OCI-LY1 (cell line): ENCODE measurements around the gene NFATC2IP.

ENCODE experiments used
- H2AFZ ChIP-seq: fragments of 200-600 bp; sonication (generic), shearing (Covaris generic); 2 replicates; pipeline ENCODE4 v1.6.0; 2014; ENCODE audit warnings: antibody characterized with exemption, mild to moderate bottlenecking, low read length
- H3F3A ChIP-seq: fragments of 200-600 bp; sonication (generic), shearing (Covaris generic); 2 replicates; pipeline ENCODE4 v1.6.0; 2014; ENCODE audit warnings: mild to moderate bottlenecking, antibody characterized with exemption, low read length, moderate library complexity; ENCODE audit not compliant: insufficient read depth
- H3K27ac ChIP-seq: fragments of 200-600 bp; sonication (generic); 2 replicates; pipeline ENCODE4 v1.5.1; 2014; ENCODE audit warnings: low read length, mixed run types, mild to moderate bottlenecking, low read depth; ENCODE audit not compliant: poor library complexity, severe bottlenecking
- H3K27me3 ChIP-seq: fragments of 200-600 bp; sonication (generic); 2 replicates; pipeline ENCODE4 v1.6.0; 2014; ENCODE audit warnings: antibody characterized with exemption, mild to moderate bottlenecking, low read length, moderate library complexity; ENCODE audit not compliant: insufficient read depth
- H3K36me3 ChIP-seq: fragments of 200-600 bp; sonication (generic); 2 replicates; pipeline ENCODE4 v1.6.1; 2014; ENCODE audit warnings: mild to moderate bottlenecking, antibody characterized with exemption, low read length, moderate library complexity, mixed read lengths; ENCODE audit not compliant: insufficient read depth
- H3K4me1 ChIP-seq: fragments of 200-600 bp; sonication (generic); 2 replicates; pipeline ENCODE4 v1.5.1; 2014; ENCODE audit warnings: mild to moderate bottlenecking, low read length, moderate library complexity; ENCODE audit not compliant: insufficient read depth, severe bottlenecking
- H3K4me2 ChIP-seq: fragments of 200-600 bp; sonication (generic), shearing (Covaris generic); 2 replicates; pipeline ENCODE4 v1.6.1; 2014; ENCODE audit warnings: low read length
- H3K4me3 ChIP-seq: fragments of 200-600 bp; sonication (generic); 2 replicates; pipeline ENCODE4 v1.5.1; 2014; ENCODE audit warnings: low read length, low read depth, mild to moderate bottlenecking, mixed read lengths; ENCODE audit not compliant: poor library complexity, severe bottlenecking
- H3K79me2 ChIP-seq: fragments of 200-600 bp; shearing (Covaris generic); 2 replicates; pipeline ENCODE4 v1.6.1; 2016; ENCODE audit warnings: mixed run types, low read length, mixed read lengths; ENCODE audit not compliant: insufficient read depth
- H3K9ac ChIP-seq: fragments of 200-600 bp; sonication (generic), shearing (Covaris generic); 2 replicates; pipeline ENCODE4 v1.6.1; 2014; ENCODE audit warnings: mild to moderate bottlenecking, low read length, mixed read lengths
- H3K9me2 ChIP-seq: fragments of 200-600 bp; sonication (generic), shearing (Covaris generic); 2 replicates; pipeline ENCODE4 v1.6.1; 2014; ENCODE audit warnings: low read depth, mild to moderate bottlenecking, low read length, mixed read lengths
- H3K9me3 ChIP-seq: fragments of 200-600 bp; shearing (Covaris generic); 2 replicates; pipeline ENCODE4 v1.6.1; 2014; ENCODE audit warnings: low read length, mixed read lengths
- H4K20me1 ChIP-seq: fragments of 200-600 bp; sonication (generic), shearing (Covaris generic); 2 replicates; pipeline ENCODE4 v1.6.0; 2016; ENCODE audit warnings: mild to moderate bottlenecking, low read length; ENCODE audit not compliant: insufficient read depth
- CTCF ChIP-seq: fragments of 200-600 bp; sonication (generic), shearing (Covaris generic); IDR thresholded peaks from 2 replicates; pipeline ENCODE4 v1.5.1; 2017; ENCODE audit warnings: mild to moderate bottlenecking, antibody characterized with exemption, low read length, moderate library complexity, mixed read lengths
- EZH2 ChIP-seq: fragments of 200-600 bp; sonication (generic), shearing (Covaris generic); IDR thresholded peaks from 2 replicates; pipeline ENCODE4 v1.8.0; 2017; ENCODE audit warnings: borderline replicate concordance, mixed run types, mild to moderate bottlenecking, antibody characterized with exemption, low read length, moderate library complexity, mixed read lengths

The NFATC2IP gene

DNA sequence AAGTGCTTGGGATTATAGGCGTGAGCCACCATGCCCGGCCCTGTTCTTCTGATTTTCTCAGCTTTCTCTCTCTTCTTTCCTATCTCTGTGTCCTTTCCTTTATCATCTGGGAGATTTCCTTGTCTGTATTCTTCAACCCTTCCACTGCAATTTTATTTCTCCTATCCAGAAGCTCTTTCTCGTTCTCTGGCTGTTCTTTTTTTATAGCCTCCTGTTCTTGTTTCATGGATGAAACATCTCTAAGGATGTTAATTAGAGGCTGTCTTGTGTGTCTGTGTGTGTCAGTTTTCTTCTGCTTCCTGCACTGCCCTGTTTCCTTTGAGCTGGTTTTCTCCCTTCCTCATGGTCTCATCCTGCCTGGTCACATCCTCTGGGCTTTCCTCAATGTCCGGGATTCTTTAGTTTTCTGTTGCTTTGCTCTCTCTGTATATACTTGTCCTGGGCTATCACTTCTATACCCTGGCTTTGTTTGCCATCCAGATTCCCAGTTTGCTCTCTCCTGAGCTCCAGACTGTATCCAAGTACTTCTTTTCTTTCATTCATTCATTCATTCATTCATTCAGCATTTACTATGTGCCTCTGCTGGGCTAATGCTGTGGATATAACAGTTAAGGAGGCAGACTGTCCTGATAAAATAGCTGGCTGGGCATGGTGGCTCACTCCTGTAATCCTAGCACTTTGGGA, 36.6 kb downstream of the NFATC2IP start:
- no peak overlapping the region for H3K4me2 ChIP-seq
- no peaks in the 10 kb centered on the region for H3K27me3 ChIP-seq
- TF ChIP-seq CTCF = no peak
- TF ChIP-seq EZH2 = no peak

GRCh38 chr16:28989363-28989762, 38.6 kb downstream of the NFATC2IP start:
- TF ChIP-seq CTCF = no peak
- TF ChIP-seq EZH2 = no peak
- no peak overlapping the region for H3K27ac ChIP-seq
- no peaks in the 10 kb centered on the region for H3K9me3 ChIP-seq

More for the DNA sequence above, 36.6 kb downstream of the NFATC2IP start:
- Histone ChIP-seq H3K4me1 (peaks cover 12% of the 10 kb centered on the region), H4K20me1 (no peaks in the 10 kb centered on the region), H3K27ac (no peak overlapping the region), H3K9me2 (no peaks in the 10 kb centered on the region), H3K9ac (no peak overlapping the region), H3K36me3 (no peaks in the 10 kb centered on the region), H3K79me2 (no peaks in the 10 kb centered on the region), H2AFZ (no peak overlapping the region), H3K9me3 (no peaks in the 10 kb centered on the region), H3F3A (no peaks in the 10 kb centered on the region), H3K4me3 (no peak overlapping the region)

DNA sequence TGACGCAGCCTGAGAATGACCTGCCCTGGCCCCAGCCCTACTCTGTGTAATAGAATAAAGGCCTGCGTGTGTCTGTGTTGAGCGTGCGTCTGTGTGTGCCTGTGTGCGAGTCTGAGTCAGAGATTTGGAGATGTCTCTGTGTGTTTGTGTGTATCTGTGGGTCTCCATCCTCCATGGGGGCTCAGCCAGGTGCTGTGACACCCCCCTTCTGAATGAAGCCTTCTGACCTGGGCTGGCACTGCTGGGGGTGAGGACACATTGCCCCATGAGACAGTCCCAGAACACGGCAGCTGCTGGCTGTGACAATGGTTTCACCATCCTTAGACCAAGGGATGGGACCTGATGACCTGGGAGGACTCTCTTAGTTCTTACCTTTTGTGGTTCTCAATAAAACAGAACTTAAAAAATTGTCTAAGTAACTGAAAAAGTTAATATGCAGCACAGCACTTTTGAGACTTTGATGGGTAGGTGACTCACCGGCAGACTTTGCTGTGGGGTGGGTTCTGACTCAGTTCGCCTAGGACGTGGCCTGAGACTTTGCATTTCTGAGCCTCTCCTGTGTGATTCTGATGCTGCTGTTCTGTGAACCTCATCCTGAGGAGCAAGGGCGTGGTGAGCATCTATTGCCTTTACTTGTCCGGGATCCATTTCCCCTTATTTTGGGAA, 39.8 kb downstream of the NFATC2IP start:
- Histone ChIP-seq H4K20me1 (no peaks in the 10 kb centered on the region), H3K4me3 (no peak overlapping the region)

More at GRCh38 chr16:28989363-28989762, 38.6 kb downstream of the NFATC2IP start:
- H3K9ac ChIP-seq = no peak overlapping the region
- H3K4me1 ChIP-seq = peaks cover 10% of the 10 kb centered on the region
- no peaks in the 10 kb centered on the region for H3K36me3 ChIP-seq
- H4K20me1 ChIP-seq = no peaks in the 10 kb centered on the region
- no peak overlapping the region for H2AFZ ChIP-seq
- no peaks in the 10 kb centered on the region for H3K79me2 ChIP-seq
- no peak overlapping the region for H3K4me2 ChIP-seq
- H3K4me3 ChIP-seq = no peak overlapping the region
- no peaks in the 10 kb centered on the region for H3F3A ChIP-seq
- 0 out of 2 replicates have a peak, but pooled peaks cover 3% of the 10 kb centered on the region for H3K27me3 ChIP-seq
- no peaks in the 10 kb centered on the region for H3K9me2 ChIP-seq

More for the DNA sequence above, 39.8 kb downstream of the NFATC2IP start:
- Histone ChIP-seq H3K4me2 (no peak overlapping the region), H3K9me3 (no peaks in the 10 kb centered on the region), H3K36me3 (no peaks in the 10 kb centered on the region), H3K9ac (no peak overlapping the region), H3F3A (no peaks in the 10 kb centered on the region), H3K4me1 (no peaks in the 10 kb centered on the region), H3K79me2 (no peaks in the 10 kb centered on the region), H2AFZ (no peak overlapping the region), H3K27me3 (0 out of 2 replicates have a peak, but pooled peaks cover 3% of the 10 kb centered on the region), H3K27ac (no peak overlapping the region), H3K9me2 (no peaks in the 10 kb centered on the region)
- no peak for TF ChIP-seq EZH2
- TF ChIP-seq CTCF = no peak
